Measurements from ENCODE around the gene WDR37. TPM values are rescaled to one million over a fixed set of nuclear protein-coding genes. Genes with fewer than 3 reads are reported as not detected.

The WDR37 gene
- total RNA-seq, 1 experiment from 2014 or later: 4.5 TPM

- ChIA-PET POLR2A (ENCODE audit: unreplicated experiment) (no interaction called here), CTCF (no interaction called here)
- ATAC-seq (no peak), DNase-seq (no peak)
- no TSS peak for BruUV-seq (replicated peaks)
- Histone ChIP-seq H3K27ac (ENCODE audit: low read length) (no peak overlapping the region), H3K4me1 (ENCODE audit: insufficient read depth, low read length) (peaks cover 11% of the 10 kb centered on the region; the same call in 1 of the 2 replicates), H3K9ac (ENCODE audit: low read length) (no peak overlapping the region), H3K79me2 (ENCODE audit: low read length) (no peaks in the 10 kb centered on the region), H2AFZ (ENCODE audit: low read length) (no peak overlapping the region), H3K4me2 (ENCODE audit: low read length) (no peak overlapping the region), H3K36me3 (ENCODE audit: low read depth, low read length) (no peaks in the 10 kb centered on the region), H3K9me2 (replicated peaks; ENCODE audit: low read length) (no peaks in the 10 kb centered on the region), H3F3A (ENCODE audit: low read length, unreplicated experiment) (no peaks in the 10 kb centered on the region), H3K9me3 (ENCODE audit: low read length) (no peaks in the 10 kb centered on the region), H3K4me3 (ENCODE audit: low read length) (no peak overlapping the region), H3K27me3 (ENCODE audit: low read length) (no peaks in the 10 kb centered on the region), H4K20me1 (ENCODE audit: low read length) (no peaks in the 10 kb centered on the region)
- intact Hi-C loops (cut with micrococcal nuclease): no loop called here
- TF ChIP-seq EZH2phosphoT487 (IDR thresholded peaks at IDR 0.05; ENCODE audit: borderline replicate concordance, low read length) (no peak), EZH2 (IDR thresholded peaks at IDR 0.05; ENCODE audit: low read length, unreplicated experiment) (no peak), CTCF (conservative IDR thresholded peaks at IDR 0.05; ENCODE audit: low read depth, low read length) (no peak)
Measured at GRCh38 chr10:1034758-1035157, 21.4 kb upstream of the WDR37 start.

- Histone ChIP-seq H3K27ac (ENCODE audit: low read length) (peak overlapping the region; percentile 67), H3K9me3 (ENCODE audit: low read length) (no peaks in the 10 kb centered on the region), H3K9me2 (replicated peaks; ENCODE audit: low read length) (no peaks in the 10 kb centered on the region), H3K27me3 (ENCODE audit: low read length) (no peaks in the 10 kb centered on the region), H2AFZ (ENCODE audit: low read length) (no peak overlapping the region), H3K4me1 (ENCODE audit: insufficient read depth, low read length) (peaks cover 11% of the 10 kb centered on the region; the same call in 1 of the 2 replicates), H3K36me3 (ENCODE audit: low read depth, low read length) (no peaks in the 10 kb centered on the region), H3K4me2 (ENCODE audit: low read length) (no peak overlapping the region), H3K9ac (ENCODE audit: low read length) (no peak overlapping the region), H3F3A (ENCODE audit: low read length, unreplicated experiment) (no peaks in the 10 kb centered on the region), H4K20me1 (ENCODE audit: low read length) (no peaks in the 10 kb centered on the region), H3K4me3 (ENCODE audit: low read length) (no peak overlapping the region), H3K79me2 (ENCODE audit: low read length) (no peaks in the 10 kb centered on the region)
- intact Hi-C loops (cut with micrococcal nuclease): no loop called here
- no peak for TF ChIP-seq EZH2phosphoT487 (IDR thresholded peaks at IDR 0.05; ENCODE audit: borderline replicate concordance, low read length)
- no peak for TF ChIP-seq CTCF (conservative IDR thresholded peaks at IDR 0.05; ENCODE audit: low read depth, low read length)
- TF ChIP-seq EZH2 (IDR thresholded peaks at IDR 0.05; ENCODE audit: low read length, unreplicated experiment): no peak
- ChIA-PET POLR2A (ENCODE audit: unreplicated experiment) (no interaction called here), CTCF (no interaction called here)
- no TSS peak for BruUV-seq (replicated peaks)
- ATAC-seq (no peak), DNase-seq (no peak)
Measured at GRCh38 chr10:1035201-1035600, 21.0 kb upstream of the WDR37 start.

- intact Hi-C loops (cut with micrococcal nuclease): no loop called here
- H3K36me3 ChIP-seq (ENCODE audit: low read depth, low read length): no peaks in the 10 kb centered on the region
- no peak overlapping the region for H3K4me2 ChIP-seq (ENCODE audit: low read length)
- no peak overlapping the region for H2AFZ ChIP-seq (ENCODE audit: low read length)
- H3K4me1 ChIP-seq (ENCODE audit: insufficient read depth, low read length): peaks cover 11% of the 10 kb centered on the region; the same call in 1 of the 2 replicates
- peak; percentile 95 for ATAC-seq
- H3K79me2 ChIP-seq (ENCODE audit: low read length): no peaks in the 10 kb centered on the region
- ChIA-PET POLR2A (ENCODE audit: unreplicated experiment) (no interaction called here), CTCF (no interaction called here)
- no peaks in the 10 kb centered on the region for H4K20me1 ChIP-seq (ENCODE audit: low read length)
- TF ChIP-seq EZH2phosphoT487 (IDR thresholded peaks at IDR 0.05; ENCODE audit: borderline replicate concordance, low read length): no peak
- TF ChIP-seq EZH2 (IDR thresholded peaks at IDR 0.05; ENCODE audit: low read length, unreplicated experiment): no peak
- peak; percentile 74 for DNase-seq
- no peaks in the 10 kb centered on the region for H3K9me3 ChIP-seq (ENCODE audit: low read length)
- no peaks in the 10 kb centered on the region for H3K27me3 ChIP-seq (ENCODE audit: low read length)
- no peak overlapping the region for H3K9ac ChIP-seq (ENCODE audit: low read length)
- no peak overlapping the region for H3K4me3 ChIP-seq (ENCODE audit: low read length)
- BruUV-seq (replicated peaks): no TSS peak
- H3F3A ChIP-seq (ENCODE audit: low read length, unreplicated experiment): no peaks in the 10 kb centered on the region
- peak overlapping the region; percentile 67 for H3K27ac ChIP-seq (ENCODE audit: low read length)
- H3K9me2 ChIP-seq (replicated peaks; ENCODE audit: low read length): no peaks in the 10 kb centered on the region
Measured at GRCh38 chr10:1036341-1036791, 19.8 kb upstream of the WDR37 start.
